Measurements from ENCODE around the gene MRPL36.

DNA sequence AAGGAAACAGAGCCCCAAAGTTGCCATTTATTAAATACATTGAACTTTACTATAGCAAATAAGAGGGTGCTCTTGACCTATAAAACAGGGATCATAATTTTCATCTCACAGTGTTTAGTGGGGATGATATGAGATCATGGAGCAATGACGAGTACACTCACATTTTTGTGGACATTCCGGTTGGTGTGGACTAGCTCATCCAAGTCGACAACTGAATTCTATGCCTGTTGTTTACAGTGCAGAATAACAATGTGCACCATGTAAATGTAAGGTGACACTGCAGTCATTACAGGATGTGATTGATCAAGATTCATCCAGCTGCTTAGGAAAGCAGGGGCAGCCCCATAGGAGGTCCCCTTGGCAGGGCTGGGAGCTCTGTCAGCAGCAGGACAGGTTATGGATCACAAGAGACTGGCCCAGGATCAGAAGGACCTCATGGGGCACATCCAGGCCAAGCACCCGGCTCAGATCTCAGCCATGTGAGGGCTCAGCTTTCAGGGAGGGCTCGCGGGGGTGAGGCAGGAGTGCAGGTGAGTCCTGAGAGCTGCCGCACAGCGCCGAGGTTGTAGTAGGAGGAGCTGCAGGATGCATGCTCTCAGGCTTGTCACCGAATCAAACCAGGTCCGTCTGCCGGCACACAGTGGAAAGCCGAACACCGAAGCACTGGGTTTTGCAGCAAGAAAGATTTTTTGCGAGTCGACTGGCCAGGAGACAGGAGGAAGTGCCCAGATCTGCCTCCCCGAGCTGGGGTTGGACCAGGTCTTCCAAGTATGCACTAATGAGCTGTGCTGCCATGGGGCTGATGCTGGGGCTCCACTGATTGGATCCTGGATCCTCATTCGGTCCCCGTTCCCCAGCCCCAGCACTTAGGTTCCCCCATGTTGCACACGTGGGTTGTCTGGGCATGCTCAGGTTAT is 28.2 kb downstream of the MRPL36 start:
- TF ChIP-seq POLR2AphosphoS5 (IDR thresholded peaks at IDR 0.05; ENCODE audit: low read depth) (no peak), NANOG (IDR thresholded peaks at IDR 0.05; ENCODE audit: borderline replicate concordance) (no peak), EZH2 (IDR thresholded peaks at IDR 0.05; ENCODE audit: low read depth, unreplicated experiment) (no peak), CTCF (conservative IDR thresholded peaks at IDR 0.05; ENCODE audit: low read depth in 2 of 2) (no peak), EZH2phosphoT487 (IDR thresholded peaks at IDR 0.05; ENCODE audit: unreplicated experiment) (no peak)
- TF ChIP-seq, protein P1, sequence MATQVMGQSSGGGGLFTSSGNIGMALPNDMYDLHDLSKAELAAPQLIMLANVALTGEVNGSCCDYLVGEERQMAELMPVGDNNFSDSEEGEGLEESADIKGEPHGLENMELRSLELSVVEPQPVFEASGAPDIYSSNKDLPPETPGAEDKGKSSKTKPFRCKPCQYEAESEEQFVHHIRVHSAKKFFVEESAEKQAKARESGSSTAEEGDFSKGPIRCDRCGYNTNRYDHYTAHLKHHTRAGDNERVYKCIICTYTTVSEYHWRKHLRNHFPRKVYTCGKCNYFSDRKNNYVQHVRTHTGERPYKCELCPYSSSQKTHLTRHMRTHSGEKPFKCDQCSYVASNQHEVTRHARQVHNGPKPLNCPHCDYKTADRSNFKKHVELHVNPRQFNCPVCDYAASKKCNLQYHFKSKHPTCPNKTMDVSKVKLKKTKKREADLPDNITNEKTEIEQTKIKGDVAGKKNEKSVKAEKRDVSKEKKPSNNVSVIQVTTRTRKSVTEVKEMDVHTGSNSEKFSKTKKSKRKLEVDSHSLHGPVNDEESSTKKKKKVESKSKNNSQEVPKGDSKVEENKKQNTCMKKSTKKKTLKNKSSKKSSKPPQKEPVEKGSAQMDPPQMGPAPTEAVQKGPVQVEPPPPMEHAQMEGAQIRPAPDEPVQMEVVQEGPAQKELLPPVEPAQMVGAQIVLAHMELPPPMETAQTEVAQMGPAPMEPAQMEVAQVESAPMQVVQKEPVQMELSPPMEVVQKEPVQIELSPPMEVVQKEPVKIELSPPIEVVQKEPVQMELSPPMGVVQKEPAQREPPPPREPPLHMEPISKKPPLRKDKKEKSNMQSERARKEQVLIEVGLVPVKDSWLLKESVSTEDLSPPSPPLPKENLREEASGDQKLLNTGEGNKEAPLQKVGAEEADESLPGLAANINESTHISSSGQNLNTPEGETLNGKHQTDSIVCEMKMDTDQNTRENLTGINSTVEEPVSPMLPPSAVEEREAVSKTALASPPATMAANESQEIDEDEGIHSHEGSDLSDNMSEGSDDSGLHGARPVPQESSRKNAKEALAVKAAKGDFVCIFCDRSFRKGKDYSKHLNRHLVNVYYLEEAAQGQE (IDR thresholded peaks at IDR 0.05; ENCODE audit: unreplicated experiment), result no peak

All from GM23338 (cell line).